Measurements from ENCODE around the gene ANTXRL.
A peak's percentile ranks its signal among the peaks of the same experiment; 100 is the strongest.
"Not testable (repeated sequence)": the region's sequence is repeated elsewhere in the genome, so short reads cannot be mapped to it uniquely, and the experiment has no call there.

ANTXRL gene

DNA sequence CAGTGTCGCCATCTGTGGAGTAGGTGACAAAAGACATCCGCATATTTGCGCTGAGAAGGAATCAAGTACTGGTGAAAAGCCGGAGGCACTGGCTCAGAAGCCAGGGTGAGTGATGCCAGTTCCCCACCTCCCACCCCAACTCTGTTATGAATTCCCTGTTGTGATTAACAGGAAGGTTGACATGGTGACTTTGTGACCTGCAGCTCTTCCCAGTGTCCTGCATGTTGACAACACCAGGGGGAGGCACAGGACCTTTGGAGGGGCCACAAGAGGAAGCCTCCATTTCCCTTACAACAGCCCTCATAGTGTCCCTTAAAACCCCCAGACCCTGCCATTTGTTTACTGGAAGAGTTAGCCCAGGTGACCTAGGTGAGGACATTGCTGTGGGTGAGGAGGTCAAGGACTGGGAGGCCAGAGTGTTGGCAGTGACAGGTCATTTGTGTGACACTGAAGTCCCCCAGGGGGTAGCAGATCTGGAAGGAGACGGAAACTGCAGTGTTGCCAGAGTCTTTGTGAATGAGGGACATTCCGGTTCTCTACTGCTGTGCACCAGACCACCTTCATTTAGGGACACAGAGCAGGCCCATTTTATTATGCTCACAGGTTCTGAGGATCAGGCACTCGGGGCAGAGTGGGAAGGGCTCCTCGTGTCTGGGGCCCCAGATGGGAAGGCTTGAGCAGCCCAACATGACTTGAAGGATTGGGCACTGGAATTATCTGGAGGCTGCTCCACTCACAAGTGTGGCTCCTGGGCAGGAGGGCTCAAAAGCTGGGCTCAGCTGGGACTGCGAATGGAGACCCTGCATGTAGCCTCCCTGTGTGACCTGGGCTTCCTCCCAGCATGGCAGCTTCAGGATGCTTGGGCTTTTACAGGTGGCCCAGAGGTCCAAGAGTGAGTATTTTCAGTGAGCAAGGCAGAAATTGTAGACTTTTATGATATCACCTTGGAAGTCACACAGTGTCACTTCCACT is 13.0 kb upstream of the ANTXRL start:
- no peak for DNase-seq (ENCODE audit: low read depth)

DNA sequence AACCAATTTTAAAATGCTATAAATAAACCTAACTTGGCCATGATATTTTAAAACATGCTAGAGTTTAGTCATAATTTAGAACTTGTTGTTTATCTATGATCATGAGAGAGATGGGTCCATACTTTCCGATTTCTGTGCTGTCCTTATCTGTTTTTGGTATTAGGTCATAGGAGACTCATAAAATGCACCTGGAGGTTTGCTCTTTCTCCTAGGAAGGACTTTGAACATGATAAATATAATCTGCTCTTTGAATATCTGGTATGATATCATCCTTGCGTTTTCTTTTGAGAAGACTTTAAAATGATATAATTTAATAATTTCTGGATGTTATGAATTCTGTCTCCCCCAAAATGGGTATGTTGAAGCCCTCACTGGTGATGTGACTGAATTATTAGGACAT is 9.0 kb upstream of the ANTXRL start:
- no peak for DNase-seq (ENCODE audit: low read depth)

DNA sequence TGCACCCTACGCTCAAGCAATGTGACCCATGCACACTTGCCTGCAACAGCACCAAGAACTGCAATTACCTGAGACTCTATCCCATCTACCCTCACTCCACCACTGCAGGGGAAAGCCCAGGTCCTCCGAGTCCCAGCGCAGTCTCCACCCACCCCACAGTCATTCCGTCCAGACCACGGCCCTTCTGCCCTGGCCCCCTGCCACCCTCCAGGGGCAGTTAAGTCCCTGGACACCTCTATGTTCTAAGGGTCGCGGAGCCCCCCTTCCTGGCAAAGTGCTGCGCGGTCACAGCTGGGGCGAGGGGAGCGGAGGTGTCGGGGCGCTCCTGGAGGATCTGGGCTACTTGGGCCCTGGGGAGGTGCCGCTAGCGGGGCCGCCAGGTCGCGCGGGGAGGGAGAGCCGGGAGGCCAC is 4.4 kb upstream of the ANTXRL start:
- not testable (repeated sequence) for DNase-seq (ENCODE audit: low read depth)

DNA sequence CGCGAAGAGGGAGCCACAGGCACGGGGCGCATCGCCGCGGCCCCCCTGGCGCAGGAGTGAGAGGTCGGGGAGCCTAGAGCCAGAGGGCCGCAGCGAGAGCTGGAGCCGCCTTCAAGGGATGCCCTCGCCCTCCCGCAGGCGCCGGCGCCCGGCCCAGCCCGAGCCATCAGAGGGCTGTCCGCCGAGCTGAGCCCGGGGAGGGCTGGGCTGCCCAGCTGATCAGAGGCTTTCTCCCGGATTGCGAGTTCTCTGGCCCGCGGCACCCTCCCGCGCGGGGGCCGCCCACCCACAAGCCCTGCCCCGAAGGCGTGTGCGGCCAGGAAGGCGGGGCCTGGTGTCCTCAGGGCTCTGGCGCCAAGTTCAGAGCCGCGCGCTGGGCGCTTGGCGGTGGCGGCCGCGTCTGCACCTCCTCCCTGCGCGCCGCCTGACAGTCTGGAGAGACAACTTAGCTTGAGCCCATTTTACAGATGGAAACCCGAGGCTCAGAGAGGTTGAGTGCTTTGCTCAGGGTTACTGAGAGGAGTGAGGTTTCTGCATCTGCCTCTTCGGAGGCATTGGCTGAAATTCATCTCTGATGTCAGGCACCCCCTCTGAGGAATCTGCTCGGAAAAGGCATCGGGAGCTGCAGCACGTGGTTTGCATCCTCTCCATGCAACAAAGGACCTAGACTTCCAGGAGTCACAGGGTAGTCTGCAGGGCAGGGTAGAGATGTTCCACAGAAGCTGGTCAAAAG is 3.8 kb upstream of the ANTXRL start:
- DNase-seq (ENCODE audit: low read depth) = peak; percentile 21

DNA sequence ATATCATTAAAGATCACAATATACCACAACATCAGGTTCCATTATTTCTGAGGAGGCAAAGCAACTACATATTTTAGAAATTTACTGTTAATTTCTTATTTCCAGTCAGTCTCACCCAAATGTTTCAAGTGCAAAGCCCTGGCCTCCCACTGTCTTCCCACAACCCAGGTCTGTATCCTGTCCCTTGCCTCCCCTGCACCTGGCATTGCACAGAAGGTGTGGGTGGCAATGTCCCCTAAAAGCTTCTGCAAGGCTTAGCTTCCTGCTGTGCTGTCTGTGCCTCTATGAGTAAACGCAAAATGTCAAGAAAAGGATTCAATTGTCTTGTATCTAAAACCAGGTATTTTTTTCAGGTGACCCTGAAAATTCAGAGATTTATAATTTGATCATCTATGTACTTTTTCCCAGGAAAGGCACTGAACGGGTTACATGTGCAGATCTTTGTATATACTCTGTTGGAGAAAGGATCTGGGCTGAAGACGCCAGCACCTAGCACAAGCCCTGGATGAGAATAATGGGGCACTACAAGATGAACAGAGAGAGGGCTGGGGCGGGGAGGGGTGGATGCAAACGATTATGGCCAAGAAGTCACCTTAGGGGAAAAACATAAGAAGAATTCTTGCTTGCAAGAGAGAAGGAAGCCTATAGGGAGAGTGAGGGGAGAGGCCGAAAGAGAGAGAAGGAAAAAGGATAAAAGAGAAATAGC is 3.1 kb upstream of the ANTXRL start:
- no peak for DNase-seq (ENCODE audit: low read depth)

DNA sequence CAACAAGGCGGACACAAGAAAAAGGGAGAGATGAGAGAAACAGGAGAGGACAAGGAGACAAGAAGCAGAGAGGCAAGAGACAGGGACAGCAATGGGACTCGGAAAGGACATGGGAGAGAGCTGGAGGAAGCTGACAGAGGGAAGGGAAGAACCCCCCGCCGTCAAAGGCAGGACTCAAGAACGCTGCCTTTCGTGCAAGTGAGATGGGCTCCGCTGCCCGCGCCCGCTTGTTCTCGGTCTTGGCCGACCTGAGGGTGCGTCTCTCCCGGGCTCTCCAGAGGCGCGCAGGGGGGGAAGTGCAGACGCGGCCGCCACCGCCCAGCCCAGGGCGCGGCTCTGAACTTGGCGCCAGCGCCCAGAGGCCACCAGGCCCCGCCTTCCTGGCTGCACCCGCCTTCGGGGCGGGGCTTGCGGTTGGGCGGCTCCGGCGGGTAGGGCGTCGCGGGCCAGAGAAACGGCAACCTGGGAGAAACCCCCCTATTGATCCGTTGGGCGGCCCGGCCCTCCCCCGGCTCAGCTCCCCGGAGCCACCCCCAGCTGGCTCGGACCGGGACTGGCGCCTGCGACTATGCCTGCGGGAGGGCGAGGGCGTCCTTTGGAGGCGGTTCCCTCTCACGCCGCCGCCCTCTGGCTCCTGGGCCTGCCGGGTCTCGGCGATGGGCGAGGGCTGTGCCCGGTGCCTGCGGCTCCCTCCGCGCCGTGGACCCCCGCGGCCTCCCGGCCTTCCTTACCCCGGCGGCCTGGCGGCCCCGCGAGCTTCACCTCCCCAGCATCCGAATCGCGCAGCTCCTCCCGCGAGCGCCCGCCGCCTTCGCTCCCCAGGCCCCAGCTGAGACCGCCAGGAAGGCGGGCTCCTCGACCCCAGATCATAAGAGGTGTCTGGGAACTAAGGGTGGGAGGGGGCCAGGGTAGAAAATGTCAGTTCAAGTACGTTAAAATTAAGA is 2.2 kb upstream of the ANTXRL start:
- DNase-seq (ENCODE audit: low read depth) = no peak

DNA sequence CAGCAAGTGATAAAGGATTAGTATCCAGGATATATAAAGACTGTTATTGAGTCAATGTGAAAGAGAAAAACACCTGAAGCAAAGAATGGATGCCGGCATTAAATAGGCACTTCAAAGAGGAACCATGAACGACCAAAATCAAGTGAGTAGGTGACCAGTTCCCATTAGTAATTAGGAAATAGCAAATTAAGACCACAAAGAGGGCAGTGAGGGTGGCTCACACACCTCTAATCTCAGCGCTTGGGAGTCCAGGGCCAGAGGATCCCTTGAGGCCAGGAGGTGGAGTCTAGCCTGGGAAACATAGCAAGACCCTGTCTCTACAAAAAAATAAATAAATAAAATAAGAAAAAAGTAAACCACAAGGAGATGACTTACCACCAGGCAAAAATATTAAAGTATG is 1.5 kb upstream of the ANTXRL start:
- DNase-seq (ENCODE audit: low read depth) = no peak

DNA sequence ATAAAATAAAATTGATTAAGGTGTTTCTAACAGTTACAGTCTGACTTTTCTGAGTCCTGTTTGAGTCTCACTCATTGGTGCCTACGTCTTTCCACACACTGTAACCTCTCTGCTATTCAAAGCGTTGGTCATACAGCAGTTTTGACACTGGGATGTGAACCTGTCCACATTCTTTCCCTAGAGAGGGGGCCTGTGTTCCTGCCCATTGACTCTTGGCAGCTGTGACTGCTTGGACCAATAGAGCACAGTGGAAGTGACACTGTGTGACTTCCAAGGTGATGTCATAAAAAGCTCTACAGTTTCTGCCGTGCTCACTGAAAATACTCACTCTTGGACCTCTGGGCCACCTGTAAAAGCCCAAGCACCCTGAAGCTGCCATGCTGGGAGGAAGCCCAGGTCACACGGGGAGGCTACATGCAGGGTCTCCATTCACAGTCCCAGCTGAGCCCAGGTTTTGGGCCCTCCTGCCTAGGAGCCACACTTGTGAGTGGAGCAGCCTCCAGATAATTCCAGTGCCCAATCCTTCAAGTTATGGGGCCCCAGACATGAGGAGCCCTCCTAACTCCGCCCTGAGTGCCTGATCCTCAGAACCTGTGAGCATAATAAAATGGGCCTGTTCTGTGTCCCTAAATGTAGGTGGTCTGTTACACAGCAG is 704 bp upstream of the ANTXRL start:
- no peak for DNase-seq (ENCODE audit: low read depth)

DNA sequence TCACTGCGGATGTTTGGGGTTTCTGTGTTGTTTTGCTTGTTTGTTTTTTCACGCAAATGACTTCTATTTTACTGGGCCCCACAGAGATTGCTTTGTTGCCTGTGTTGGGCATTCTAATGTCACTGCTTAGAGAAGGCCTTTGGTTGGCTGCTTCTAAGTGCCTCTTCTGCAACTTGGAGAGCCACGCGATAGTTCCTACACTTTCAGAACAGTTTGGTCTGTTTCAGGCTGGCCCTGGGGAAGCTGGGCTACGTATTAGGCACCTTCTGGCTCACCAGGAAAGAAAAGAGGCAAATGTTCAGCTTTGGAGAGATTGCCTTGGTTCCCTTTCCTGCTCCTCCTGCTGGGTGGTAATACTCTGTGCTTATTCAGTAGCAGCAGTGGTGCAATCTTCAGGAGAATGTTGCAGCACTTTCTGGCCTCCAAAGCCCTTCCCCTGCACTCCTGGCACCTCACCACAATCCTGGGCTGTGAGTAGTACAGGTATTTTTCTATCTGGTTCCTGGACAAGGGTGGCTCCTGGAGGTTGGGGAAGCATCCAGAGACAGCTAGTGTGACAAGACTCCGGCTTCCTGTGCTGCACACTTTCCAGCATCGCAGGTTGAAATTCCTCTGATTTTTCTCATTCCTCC is 1.2 kb downstream of the ANTXRL start:
- DNase-seq (ENCODE audit: low read depth) = no peak

DNA sequence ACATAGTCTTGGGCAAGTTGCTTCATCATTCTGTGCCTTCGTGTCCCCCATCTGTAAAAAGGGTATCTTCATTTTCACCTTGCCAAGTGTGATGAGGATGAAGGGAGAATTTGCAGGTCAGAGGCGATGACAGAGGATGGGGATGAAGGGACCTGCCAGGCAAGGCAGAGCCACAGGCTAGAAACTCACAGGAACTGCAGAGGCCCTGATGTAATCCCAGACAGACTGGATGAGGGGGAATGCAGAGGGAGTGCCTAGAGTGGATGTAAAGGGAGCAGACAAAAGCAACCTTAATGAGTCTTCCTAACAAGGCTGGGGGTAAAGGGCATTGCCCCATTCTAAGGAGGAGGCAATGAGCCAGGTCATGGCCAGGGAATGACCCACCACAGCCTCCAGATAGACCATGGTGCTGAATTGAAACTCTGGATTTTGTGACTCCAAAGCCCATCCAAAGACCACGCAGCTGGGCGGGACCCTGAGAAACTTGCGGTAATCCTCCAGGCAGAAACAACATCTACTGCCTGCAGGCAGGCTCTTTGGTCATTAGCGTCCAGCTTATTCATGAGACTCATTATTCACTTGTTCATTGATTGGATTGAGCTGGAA is 1.9 kb downstream of the ANTXRL start:
- DNase-seq (ENCODE audit: low read depth) = no peak

DNA sequence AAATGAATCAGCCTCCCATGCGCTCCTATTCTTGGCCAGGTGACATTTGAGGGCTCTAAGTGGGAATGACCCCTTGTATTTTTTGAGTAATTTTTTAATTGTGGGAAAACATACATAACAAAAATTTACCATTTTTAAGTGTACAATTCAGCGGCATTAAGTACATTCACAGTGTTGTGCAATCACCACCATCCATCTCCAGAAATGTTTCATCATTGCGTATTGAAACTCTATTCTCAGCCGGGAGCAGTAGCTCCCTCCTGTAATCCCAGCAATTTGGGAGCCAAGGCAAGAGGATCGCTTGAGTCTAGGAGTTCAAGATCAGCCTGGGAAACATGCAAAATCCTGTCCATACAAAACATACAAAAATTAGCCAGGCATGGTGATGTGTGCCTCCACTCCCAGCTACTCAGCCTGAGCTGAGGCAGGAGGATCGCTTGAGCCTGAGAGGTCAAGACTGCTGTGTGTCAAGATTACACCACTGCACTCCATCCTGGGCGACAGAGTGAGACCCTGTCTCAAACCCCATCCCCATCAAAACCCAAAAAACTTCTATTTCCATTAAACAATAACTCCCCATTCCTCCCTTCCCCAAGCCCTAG is 2.5 kb downstream of the ANTXRL start:
- no peak for DNase-seq (ENCODE audit: low read depth)

DNA sequence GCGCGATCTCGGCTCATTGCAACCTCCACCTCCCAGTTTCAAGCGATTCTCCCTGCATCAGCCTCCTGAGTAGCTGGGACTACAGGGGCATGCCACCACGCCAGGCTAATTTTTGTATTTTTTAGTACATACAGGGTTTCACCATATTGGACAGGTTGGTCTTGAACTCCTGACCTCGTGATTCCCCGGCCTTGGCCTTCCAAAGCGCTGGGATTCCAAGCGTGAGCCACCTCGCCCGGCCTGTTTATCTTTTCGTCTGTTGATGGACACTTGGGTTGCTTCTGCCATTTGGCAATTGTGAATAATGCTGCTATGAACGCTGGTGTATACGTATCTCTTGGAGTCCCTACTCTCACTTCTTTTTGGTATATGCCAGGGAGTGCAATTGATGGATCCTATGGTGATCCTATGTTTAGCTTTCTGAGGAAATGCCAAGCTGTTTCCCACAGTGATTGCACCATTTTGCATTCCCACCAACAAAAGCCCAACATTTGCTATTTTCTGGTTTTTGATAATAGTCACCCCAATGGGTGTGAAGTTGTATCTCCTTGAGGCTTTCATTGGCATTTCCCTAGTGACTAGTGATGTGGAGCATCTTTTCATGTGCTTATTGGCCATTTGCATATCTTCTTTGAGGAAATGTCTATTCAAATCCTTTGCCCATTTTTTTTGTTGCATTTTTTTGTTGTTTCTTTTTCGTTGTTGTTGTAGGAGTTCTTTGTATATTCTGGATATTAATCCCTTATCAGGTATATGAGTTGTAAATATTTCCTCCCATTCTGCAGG is 3.5 kb downstream of the ANTXRL start:
- DNase-seq (ENCODE audit: low read depth) = no peak

DNA sequence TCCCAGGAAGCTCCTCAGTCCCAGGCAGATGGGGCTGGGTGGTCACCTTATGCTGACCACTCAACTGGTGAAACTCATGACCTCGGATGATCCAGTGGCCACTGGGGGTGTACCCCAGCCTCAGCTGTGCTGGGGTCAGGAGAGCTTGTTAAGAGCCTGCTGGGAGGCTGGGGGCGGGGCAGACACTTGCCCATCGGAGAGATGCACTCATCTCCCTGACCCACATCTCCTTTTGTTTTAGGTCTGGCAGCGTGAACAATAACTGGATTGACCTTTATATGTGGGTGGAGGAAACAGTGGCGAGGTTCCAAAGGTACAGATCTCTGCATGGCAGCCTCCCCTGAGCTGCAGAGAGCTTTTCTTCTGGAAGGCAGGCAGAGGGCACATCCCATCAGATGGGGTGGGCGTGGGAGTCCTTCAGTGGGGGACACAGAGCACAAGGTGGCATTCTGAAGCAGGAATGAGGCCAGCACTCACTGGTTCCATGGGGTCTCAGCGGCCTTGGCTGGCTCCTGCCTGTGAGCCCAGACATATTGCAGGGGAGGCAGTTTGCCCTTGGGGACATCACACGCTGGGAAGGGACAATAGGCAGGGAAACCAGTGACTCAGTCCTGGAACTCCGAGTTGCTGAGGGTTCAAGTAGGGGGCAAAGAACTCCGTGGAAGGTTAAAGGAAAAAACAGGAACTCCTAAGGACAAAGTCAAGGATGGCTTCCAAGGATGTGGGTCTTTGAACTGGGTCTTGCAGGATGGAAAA is 5.2 kb downstream of the ANTXRL start:
- no peak for DNase-seq (ENCODE audit: low read depth)

DNA sequence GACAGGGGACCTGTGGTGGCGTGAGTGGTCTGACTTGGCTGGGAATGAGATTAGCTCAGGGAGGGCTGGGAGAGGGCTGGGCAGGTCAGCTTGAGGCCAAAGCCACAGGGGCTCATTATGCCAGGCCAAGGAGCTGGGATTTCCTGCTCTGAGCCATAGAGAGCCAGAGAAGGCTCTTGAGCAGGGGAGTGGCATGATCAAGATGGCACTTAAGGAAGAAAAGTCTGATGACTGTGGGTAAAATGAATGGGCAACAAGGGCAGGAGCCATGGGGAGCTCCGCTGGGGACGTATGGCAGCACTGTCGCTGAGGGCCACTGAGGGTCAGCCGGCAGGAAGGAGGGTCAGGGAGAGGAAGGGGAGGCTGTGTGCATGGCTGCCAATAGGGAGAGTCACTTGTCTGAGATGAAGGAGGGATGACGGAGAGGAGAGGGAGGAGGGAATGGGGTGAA is 5.8 kb downstream of the ANTXRL start:
- DNase-seq (ENCODE audit: low read depth) = no peak

DNA sequence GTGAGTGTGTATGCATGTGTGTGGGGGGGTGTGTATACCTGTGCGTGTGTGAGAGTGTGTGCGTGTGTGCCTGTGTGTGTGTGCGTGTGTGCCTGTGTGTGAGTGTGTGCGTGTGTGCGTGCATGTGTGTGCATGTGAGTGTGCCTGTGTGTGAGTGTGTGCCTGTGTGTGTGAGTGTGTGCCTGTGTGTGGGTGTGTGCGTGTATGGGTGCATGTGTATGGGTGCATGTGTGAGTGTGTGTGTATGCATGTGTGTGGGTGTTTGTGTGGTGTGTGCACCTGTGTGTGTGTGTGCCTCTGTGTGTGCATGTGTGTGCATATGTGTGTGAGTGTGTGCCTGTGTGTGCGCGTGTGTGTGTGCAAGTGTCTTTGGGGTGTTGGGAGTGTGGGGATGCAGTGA is 6.4 kb downstream of the ANTXRL start:
- no peak for DNase-seq (ENCODE audit: low read depth)

DNA sequence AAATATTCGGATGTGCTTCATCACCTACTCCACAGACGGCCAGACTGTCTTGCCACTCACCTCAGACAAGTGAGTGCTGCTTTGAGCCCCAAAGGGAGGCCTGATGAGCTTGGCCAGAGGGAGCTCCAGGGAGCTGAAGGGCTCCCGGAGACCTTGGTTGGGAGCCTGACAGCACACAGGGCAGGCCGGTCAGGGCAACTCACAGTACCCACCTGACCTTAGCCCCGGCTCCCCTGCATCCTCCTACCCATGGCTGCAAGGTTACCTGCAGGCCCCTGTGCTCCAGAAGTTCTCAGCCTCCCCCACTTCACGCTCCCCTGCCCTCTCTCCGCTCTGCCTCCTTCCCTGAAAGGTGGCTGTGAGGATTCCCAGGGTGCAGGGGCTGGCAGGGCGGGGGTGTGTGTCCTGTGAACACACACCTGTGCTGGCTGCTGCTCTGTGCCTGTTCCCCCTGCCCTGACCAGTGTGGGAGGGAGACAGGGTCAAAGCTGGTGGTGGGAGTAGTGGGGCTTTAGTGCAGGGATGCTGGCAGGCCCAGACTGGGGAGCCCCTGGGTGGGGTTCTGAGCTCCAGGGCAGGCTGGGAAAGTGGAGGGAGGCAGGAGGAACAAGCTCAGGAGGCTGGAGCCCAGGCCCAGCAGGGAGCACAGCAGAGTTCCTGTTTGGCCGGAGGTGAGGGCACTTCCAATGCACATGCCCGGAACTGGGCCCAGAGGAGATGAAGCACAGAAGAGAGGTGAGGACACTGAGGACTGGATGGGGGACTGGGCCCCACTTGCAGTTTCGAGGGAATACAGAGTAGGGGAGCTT is 7.2 kb downstream of the ANTXRL start:
- no peak for DNase-seq (ENCODE audit: low read depth)

DNA sequence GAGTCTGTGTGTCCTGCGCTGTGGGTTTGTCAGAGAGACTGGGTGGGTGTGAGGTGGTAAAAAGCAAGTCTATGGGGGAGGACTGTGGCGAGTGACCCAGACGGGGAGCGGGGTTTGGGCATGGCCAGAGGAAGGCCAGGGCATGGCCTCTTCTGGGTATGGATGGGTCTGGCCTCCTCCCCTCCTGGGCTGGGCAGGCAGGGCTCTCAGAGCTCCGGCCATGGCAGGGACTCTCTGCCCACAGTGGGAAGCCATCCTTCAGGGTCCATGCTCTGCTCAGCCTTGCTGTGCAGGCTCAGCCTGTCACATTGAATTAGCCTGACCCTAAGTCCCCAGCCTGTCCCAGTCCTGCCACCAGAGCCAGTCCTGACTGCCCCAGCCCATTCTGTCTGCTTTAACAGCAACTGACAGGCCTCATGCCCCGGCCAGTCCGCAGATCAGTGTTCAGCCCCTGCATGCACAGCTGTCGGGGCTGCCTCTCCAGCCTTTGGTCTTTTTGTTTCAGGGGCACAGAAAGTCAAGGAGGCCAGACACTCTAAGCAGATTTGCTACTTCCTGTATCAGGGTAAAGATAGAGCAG is 7.9 kb downstream of the ANTXRL start:
- no peak for DNase-seq (ENCODE audit: low read depth)

All from GM04503 (cell line).